Trophoblast cell (in vitro differentiated cells and primary cell): Measurements from ENCODE around the gene ZNF567.

Experiments
- DNase-seq, 2 donors: peaks; one replicate each; pipeline ENCODE4 v3.0.0-alpha.2; 2016
- H2AFZ ChIP-seq: 2 replicates; pipeline ENCODE4 v1.6.1; 2013; ENCODE audit warnings: low read length, moderate library complexity, mild to moderate bottlenecking; ENCODE audit not compliant: insufficient read depth, poor library complexity
- H2AK5ac ChIP-seq: 2 replicates; pipeline ENCODE4 v1.6.1; 2013; ENCODE audit warnings: mild to moderate bottlenecking, low read length
- H2BK120ac ChIP-seq: 2 replicates; pipeline ENCODE4 v1.6.1; 2013; ENCODE audit warnings: low read length, mild to moderate bottlenecking, moderate library complexity; ENCODE audit not compliant: insufficient read depth, poor library complexity
- H2BK12ac ChIP-seq: 2 replicates; pipeline ENCODE4 v1.6.1; 2013; ENCODE audit warnings: mild to moderate bottlenecking, low read length, moderate library complexity
- H2BK5ac ChIP-seq: 2 replicates; pipeline ENCODE4 v1.6.1; 2013; ENCODE audit warnings: low read length, low read depth, moderate library complexity, mild to moderate bottlenecking; ENCODE audit not compliant: poor library complexity
- H3K14ac ChIP-seq: 2 replicates; pipeline ENCODE4 v1.6.1; 2013; ENCODE audit warnings: mild to moderate bottlenecking, low read length
- H3K18ac ChIP-seq: 2 replicates; pipeline ENCODE4 v1.6.1; 2013; ENCODE audit warnings: mild to moderate bottlenecking, low read length
- H3K23ac ChIP-seq: 2 replicates; pipeline ENCODE4 v1.6.1; 2013; ENCODE audit warnings: low read length
- H3K27ac ChIP-seq: 2 replicates; pipeline ENCODE4 v1.5.1; 2013; ENCODE audit warnings: low read depth, mild to moderate bottlenecking, inconsistent platforms, low read length, moderate library complexity
- H3K27me3 ChIP-seq: 2 replicates; pipeline ENCODE4 v1.6.1; 2013; ENCODE audit warnings: inconsistent platforms, mild to moderate bottlenecking, low read length, moderate library complexity; ENCODE audit not compliant: insufficient read depth
- H3K36me3 ChIP-seq, 2 experiments: 1 replicate in 1 of 2; 2 replicates in 1 of 2; pipeline ENCODE4 v1.6.1; 2013; ENCODE audit warnings: low read length in 2 of 2, mild to moderate bottlenecking in 2 of 2, moderate library complexity in 1 of 2; ENCODE audit not compliant: insufficient read depth in 2 of 2, control insufficient read depth in 1 of 2
- H3K4ac ChIP-seq: 2 replicates; pipeline ENCODE4 v1.6.1; 2013; ENCODE audit warnings: low read depth, mild to moderate bottlenecking, low read length, moderate library complexity
- H3K4me1 ChIP-seq, 2 experiments: 1 replicate in 1 of 2; 2 replicates in 1 of 2; pipeline ENCODE4 v1.6.1; 2013; ENCODE audit warnings: low read length in 2 of 2, mild to moderate bottlenecking in 2 of 2, moderate library complexity in 1 of 2; ENCODE audit not compliant: insufficient read depth in 2 of 2, control insufficient read depth in 1 of 2
- H3K4me2 ChIP-seq: 2 replicates; pipeline ENCODE4 v1.6.1; 2013; ENCODE audit warnings: inconsistent platforms, mild to moderate bottlenecking, low read length, moderate library complexity
- H3K4me3 ChIP-seq: 2 replicates; pipeline ENCODE4 v1.5.1; 2013; ENCODE audit warnings: mild to moderate bottlenecking, low read depth, low read length, inconsistent platforms
- H3K79me1 ChIP-seq: one replicate; pipeline ENCODE4 v1.6.1; 2013; ENCODE audit warnings: low read length
- H3K79me2 ChIP-seq: 2 replicates; pipeline ENCODE4 v1.6.1; 2013; ENCODE audit warnings: low read length, mild to moderate bottlenecking; ENCODE audit not compliant: control insufficient read depth, insufficient read depth, poor library complexity
- H3K9ac ChIP-seq: 2 replicates; pipeline ENCODE4 v1.6.1; 2013; ENCODE audit warnings: mild to moderate bottlenecking, low read length
- H3K9me3 ChIP-seq: 2 replicates; pipeline ENCODE4 v1.6.1; 2013; ENCODE audit warnings: low read depth, mild to moderate bottlenecking, control low read depth, inconsistent platforms, low read length; ENCODE audit not compliant: insufficient read depth
- H4K12ac ChIP-seq: 2 replicates; pipeline ENCODE4 v1.6.1; 2013; ENCODE audit warnings: low read depth, mild to moderate bottlenecking, low read length, moderate library complexity
- H4K8ac ChIP-seq: 2 replicates; pipeline ENCODE4 v1.6.1; 2013; ENCODE audit warnings: low read depth, mild to moderate bottlenecking, low read length, moderate library complexity
- H4K91ac ChIP-seq: one replicate; pipeline ENCODE4 v1.6.1; 2013; ENCODE audit warnings: low read depth, mild to moderate bottlenecking, low read length, moderate library complexity
- WGBS: extraction: QIAGEN DNeasy Blood & Tissue Kit; methylation state at CpG from one replicate; pipeline ENCODE4 v1.1.7; 2013; ENCODE audit warnings: missing lambda C conversion rate; ENCODE audit not compliant: insufficient read length, insufficient coverage; ENCODE audit errors: extremely low coverage; 5-methylcytosine and 5-hydroxymethylcytosine counted together

The ZNF567 gene

GRCh38 chr19:36679455-36679854 is 8.0 kb upstream of the ZNF567 start:
- H4K91ac ChIP-seq: no peak overlapping the region
- no peak overlapping the region for H2BK12ac ChIP-seq
- no peak overlapping the region for H2BK120ac ChIP-seq
- H4K12ac ChIP-seq: no peak overlapping the region
- H3K9ac ChIP-seq: no peak overlapping the region
- no peaks in the 10 kb centered on the region for H3K27me3 ChIP-seq
- no peak overlapping the region for H3K18ac ChIP-seq
- H3K4me2 ChIP-seq: no peak overlapping the region
- H2AK5ac ChIP-seq: no peak overlapping the region
- H3K23ac ChIP-seq: no peak overlapping the region
- H3K14ac ChIP-seq: no peak overlapping the region
- no peaks in the 10 kb centered on the region for H3K9me3 ChIP-seq
- H2AFZ ChIP-seq: no peak overlapping the region
- no peak overlapping the region for H3K4me3 ChIP-seq
- no peak overlapping the region for H3K4ac ChIP-seq
- no peaks in the 10 kb centered on the region for H3K4me1 ChIP-seq
- no peak for DNase-seq
- H3K27ac ChIP-seq: no peak overlapping the region
- no peak overlapping the region for H4K8ac ChIP-seq
- no peak overlapping the region for H2BK5ac ChIP-seq
- no peaks in the 10 kb centered on the region for H3K79me2 ChIP-seq
- H3K36me3 ChIP-seq: peaks cover 2 to 6% of the 10 kb centered on the region in 2 experiments
- H3K79me1 ChIP-seq: no peaks in the 10 kb centered on the region

DNA sequence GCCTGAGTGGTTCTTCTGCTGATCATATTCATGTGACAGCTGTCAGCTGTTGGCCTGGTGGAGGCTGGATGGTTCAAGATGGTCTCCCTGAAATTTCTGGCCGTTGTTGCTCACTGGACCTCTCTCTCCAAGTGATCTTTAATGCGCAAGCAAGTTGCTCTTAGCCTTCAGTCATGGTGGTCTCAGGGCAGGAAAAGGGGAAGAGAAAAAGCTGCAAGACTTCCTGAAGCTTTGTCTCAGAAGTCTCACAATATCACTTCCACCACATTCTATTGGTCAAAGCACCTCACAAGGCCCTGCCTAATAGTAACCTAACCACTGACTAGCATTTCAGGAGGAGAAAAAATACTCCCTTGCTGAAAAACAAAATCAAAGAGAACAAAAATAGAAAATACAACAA is 1.6 kb upstream of the ZNF567 start:
- peaks cover 5 to 6% of the 10 kb centered on the region in 2 experiments for H3K4me1 ChIP-seq
- H3K18ac ChIP-seq: no peak overlapping the region
- H4K12ac ChIP-seq: no peak overlapping the region
- H2AK5ac ChIP-seq: no peak overlapping the region
- H4K8ac ChIP-seq: no peak overlapping the region
- peak overlapping the region; percentile 26 for H3K9ac ChIP-seq
- no peak overlapping the region for H3K27ac ChIP-seq
- no peaks in the 10 kb centered on the region for H3K27me3 ChIP-seq
- peaks cover 6 to 9% of the 10 kb centered on the region in 2 experiments for H3K36me3 ChIP-seq
- H3K4ac ChIP-seq: no peak overlapping the region
- H2BK12ac ChIP-seq: no peak overlapping the region
- H3K79me1 ChIP-seq: peaks cover 4% of the 10 kb centered on the region
- no peak overlapping the region for H3K14ac ChIP-seq
- H2AFZ ChIP-seq: no peak overlapping the region
- no peak for DNase-seq
- H2BK120ac ChIP-seq: no peak overlapping the region
- H4K91ac ChIP-seq: no peak overlapping the region
- H3K79me2 ChIP-seq: peaks cover 4% of the 10 kb centered on the region
- WGBS: no CpG with 5 or more reads among the region's 2 CpGs
- no peak overlapping the region for H3K4me3 ChIP-seq
- H3K9me3 ChIP-seq: peaks cover 2% of the 10 kb centered on the region
- no peak overlapping the region for H2BK5ac ChIP-seq
- H3K4me2 ChIP-seq: no peak overlapping the region
- peak overlapping the region; percentile 77 for H3K23ac ChIP-seq

- Histone ChIP-seq H2AK5ac (no peak overlapping the region), H3K9ac (peak overlapping the region; percentile 86), H2BK5ac (no peak overlapping the region), H2AFZ (peak overlapping the region; percentile 80), H3K27me3 (no peaks in the 10 kb centered on the region), H2BK12ac (no peak overlapping the region), H3K18ac (peak overlapping the region; percentile 31), H4K12ac (peak overlapping the region; percentile 37), H3K9me3 (peaks cover 2% of the 10 kb centered on the region), H4K91ac (no peak overlapping the region), H3K4ac (no peak overlapping the region), H2BK120ac (no peak overlapping the region), H3K14ac (peak overlapping the region; percentile 32), H3K27ac (no peak overlapping the region), H3K4me2 (peak overlapping the region; percentile 98), H3K4me3 (peak overlapping the region; percentile 100), H3K36me3 (peaks cover 6 to 9% of the 10 kb centered on the region in 2 experiments), H4K8ac (peak overlapping the region; percentile 64), H3K79me1 (peaks cover 4% of the 10 kb centered on the region), H3K23ac (peak overlapping the region; percentile 72), H3K4me1 (peaks cover 5 to 6% of the 10 kb centered on the region in 2 experiments), H3K79me2 (peaks cover 4% of the 10 kb centered on the region)
- no CpG with 5 or more reads among the region's 20 CpGs for WGBS
- no peak for DNase-seq
Measured at GRCh38 chr19:36686365-36687213, 823 bp upstream of the ZNF567 start.

DNA sequence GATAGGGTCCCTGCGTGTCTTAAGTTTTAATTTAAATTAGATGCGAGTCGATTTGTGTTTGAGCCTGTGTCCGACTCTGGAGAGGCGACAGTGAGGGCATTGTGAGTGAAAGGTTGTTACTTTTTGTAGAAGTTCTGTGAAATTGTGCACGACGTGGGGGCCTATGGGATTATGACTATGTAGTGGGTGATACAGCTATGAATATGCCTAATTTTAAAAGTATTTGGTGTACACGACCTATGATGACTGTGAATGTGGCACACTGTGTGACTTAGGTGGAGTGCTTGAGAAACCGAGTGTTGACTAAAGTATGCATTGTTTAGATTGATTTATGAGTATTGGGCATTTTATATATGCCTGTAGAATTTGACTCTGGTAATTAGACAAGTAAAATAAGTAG is 646 bp downstream of the ZNF567 start:
- Histone ChIP-seq H4K8ac (no peak overlapping the region), H3K79me2 (peaks cover 4% of the 10 kb centered on the region), H4K91ac (no peak overlapping the region), H3K14ac (no peak overlapping the region), H3K79me1 (peaks cover 4% of the 10 kb centered on the region), H3K36me3 (peaks cover 11 to 17% of the 10 kb centered on the region in 2 experiments), H2AK5ac (no peak overlapping the region), H3K18ac (no peak overlapping the region), H3K9me3 (peaks cover 2% of the 10 kb centered on the region), H2BK12ac (no peak overlapping the region), H2BK5ac (no peak overlapping the region), H3K4me2 (peak overlapping the region; percentile 89), H3K4me1 (peaks cover 5 to 6% of the 10 kb centered on the region in 2 experiments), H4K12ac (no peak overlapping the region), H3K9ac (peak overlapping the region; percentile 98), H3K23ac (no peak overlapping the region), H3K4me3 (peak overlapping the region; percentile 98), H2BK120ac (no peak overlapping the region), H3K27ac (peak overlapping the region; percentile 66), H3K4ac (peak overlapping the region; percentile 86), H2AFZ (no peak overlapping the region), H3K27me3 (no peaks in the 10 kb centered on the region)
- DNase-seq: no peak
- no CpG with 5 or more reads among the region's 9 CpGs for WGBS
